GM19452 (cell line): Measurements from ENCODE around the gene NFAT5.

Experiments
- ATAC-seq: cut with Tn5 transposase; IDR thresholded peaks from one replicate; pipeline ENCODE4 v1.9.1; 2021; ENCODE audit not compliant: unreplicated experiment

Gene NFAT5

GRCh38 chr16:69701452-69701851 lies 135.7 kb downstream of the NFAT5 start:
- ATAC-seq = no peak

- no peak for ATAC-seq
These were observed 136.1 kb downstream of the NFAT5 start for GRCh38 chr16:69701866-69702265.

- no peak for ATAC-seq
These were observed 137.9 kb downstream of the NFAT5 start for GRCh38 chr16:69703638-69704037.

GRCh38 chr16:69706256-69706974 lies 140.6 kb downstream of the NFAT5 start:
- no peak for ATAC-seq

- ATAC-seq = no peak
These were observed 141.2 kb downstream of the NFAT5 start for GRCh38 chr16:69706975-69707340.

- ATAC-seq = no peak
These were observed 142.3 kb downstream of the NFAT5 start for GRCh38 chr16:69707920-69708683.

GRCh38 chr16:69709456-69710084 lies 143.8 kb downstream of the NFAT5 start:
- no peak for ATAC-seq

GRCh38 chr16:69711115-69711740 lies 145.5 kb downstream of the NFAT5 start:
- no peak for ATAC-seq

- no peak for ATAC-seq
These were observed 146.5 kb downstream of the NFAT5 start for GRCh38 chr16:69712277-69712676.

GRCh38 chr16:69712914-69713581 lies 147.3 kb downstream of the NFAT5 start:
- no peak for ATAC-seq

- no peak for ATAC-seq
These were observed 151.3 kb downstream of the NFAT5 start for GRCh38 chr16:69717066-69717465.

- ATAC-seq = no peak
These were observed 152.5 kb downstream of the NFAT5 start for GRCh38 chr16:69718111-69718764.

- ATAC-seq = no peak
These were observed 155.2 kb downstream of the NFAT5 start for GRCh38 chr16:69720822-69721430.

GRCh38 chr16:69721441-69721957 lies 155.7 kb downstream of the NFAT5 start:
- ATAC-seq = no peak

GRCh38 chr16:69724414-69724873 lies 158.7 kb downstream of the NFAT5 start:
- ATAC-seq = no peak

GRCh38 chr16:69724981-69725479 lies 159.3 kb downstream of the NFAT5 start:
- no peak for ATAC-seq

GRCh38 chr16:69725480-69726312 lies 159.9 kb downstream of the NFAT5 start:
- ATAC-seq = no peak

- ATAC-seq = peak; percentile 99
These were observed 160.7 kb downstream of the NFAT5 start, which contains the start of gene NQO1 for GRCh38 chr16:69726313-69727060. TSS of gene NQO1 (minus strand) at chr16:69726560. CDS start at chr16:69726439, 121 bp downstream.
